GM18861 (cell line): ENCODE results near the gene TFCP2.

ENCODE experiments used
- ATAC-seq: cut with Tn5 transposase; IDR thresholded peaks from one replicate; pipeline ENCODE4 v1.9.1; 2021; ENCODE audit not compliant: unreplicated experiment

The TFCP2 gene

DNA sequence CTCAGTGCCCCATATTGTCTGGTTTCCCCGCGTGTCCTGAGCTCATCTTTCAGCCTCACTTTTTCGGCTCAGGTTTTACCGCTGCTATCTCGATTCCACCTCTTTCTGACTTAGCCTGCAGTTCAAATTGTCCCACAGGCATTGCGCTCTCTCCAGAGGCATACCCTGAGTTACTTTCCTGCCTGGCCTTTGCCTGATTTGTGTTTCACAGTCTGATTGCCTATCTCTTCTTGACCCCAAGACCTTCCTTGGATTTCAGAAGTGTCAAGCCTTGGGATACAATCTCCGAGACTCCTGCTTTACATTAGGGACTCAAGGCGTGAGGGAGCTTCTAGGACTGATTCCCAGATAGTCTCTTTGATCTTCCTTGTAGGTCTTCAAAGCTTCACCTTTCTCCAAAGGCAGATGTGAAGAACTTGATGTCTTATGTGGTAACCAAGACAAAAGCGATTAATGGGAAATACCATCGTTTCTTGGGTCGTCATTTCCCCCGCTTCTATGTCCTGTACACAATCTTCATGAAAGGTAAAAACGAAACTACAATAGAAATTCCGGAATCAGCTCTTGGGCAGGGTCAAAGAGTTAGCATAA, 124.2 kb downstream of the TFCP2 start:
- no peak for ATAC-seq

GRCh38 chr12:51047655-51048540, 125.0 kb downstream of the TFCP2 start, which contains the start of gene LETMD1:
TSS of gene LETMD1 (plus strand) at chr12:51048327. CDS start at chr12:51048357, 30 bp downstream.
- peak; percentile 91 for ATAC-seq
